ENCODE data around the gene MFSD12.

DNA sequence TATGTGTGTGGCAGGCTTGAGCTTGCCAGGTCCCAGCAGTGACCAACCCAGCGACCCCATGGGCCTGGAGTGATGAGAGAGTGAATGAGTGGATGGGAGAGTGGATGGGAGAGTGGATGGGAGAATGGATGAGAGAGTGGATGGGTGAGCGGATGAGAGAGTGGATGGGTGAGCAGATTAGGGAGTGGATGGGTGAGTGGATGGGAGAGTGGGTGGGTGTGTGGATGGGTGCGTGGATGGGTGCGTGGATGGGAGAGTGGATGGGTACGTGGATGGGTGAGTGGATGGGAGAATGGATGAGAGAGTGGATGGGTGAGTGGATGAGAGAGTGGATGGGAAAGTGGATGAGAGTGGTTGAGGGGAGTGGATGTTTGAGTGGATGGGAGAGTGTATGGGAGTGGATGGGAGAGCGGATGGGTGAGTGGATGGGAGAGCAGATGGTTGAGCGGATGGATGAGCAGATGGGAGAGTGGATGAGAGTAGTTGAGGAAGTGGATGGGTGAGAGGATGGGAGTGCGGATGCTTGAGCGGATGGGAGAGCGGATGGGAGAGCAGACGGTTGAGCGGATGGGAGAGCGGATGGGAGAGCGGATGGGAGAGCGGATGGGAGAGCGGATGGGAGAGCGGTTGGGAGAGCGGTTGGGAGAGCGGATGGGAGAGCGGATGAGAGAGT, 28.7 kb downstream of the MFSD12 start:
- TF ChIP-seq, protein P1, sequence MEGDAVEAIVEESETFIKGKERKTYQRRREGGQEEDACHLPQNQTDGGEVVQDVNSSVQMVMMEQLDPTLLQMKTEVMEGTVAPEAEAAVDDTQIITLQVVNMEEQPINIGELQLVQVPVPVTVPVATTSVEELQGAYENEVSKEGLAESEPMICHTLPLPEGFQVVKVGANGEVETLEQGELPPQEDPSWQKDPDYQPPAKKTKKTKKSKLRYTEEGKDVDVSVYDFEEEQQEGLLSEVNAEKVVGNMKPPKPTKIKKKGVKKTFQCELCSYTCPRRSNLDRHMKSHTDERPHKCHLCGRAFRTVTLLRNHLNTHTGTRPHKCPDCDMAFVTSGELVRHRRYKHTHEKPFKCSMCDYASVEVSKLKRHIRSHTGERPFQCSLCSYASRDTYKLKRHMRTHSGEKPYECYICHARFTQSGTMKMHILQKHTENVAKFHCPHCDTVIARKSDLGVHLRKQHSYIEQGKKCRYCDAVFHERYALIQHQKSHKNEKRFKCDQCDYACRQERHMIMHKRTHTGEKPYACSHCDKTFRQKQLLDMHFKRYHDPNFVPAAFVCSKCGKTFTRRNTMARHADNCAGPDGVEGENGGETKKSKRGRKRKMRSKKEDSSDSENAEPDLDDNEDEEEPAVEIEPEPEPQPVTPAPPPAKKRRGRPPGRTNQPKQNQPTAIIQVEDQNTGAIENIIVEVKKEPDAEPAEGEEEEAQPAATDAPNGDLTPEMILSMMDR (IDR thresholded peaks at IDR 0.05) = no peak
- no peak for TF ChIP-seq POLR2A (IDR thresholded peaks at IDR 0.05)

Measured in thyroid gland (tissue), 4 donors.